HG03060 (cell line): ENCODE results near the gene STIM1.
A peak's percentile ranks its signal among the peaks of the same experiment; 100 is the strongest.
"Not testable (repeated sequence)": the region's sequence is repeated elsewhere in the genome, so short reads cannot be mapped to it uniquely, and the experiment has no call there.

Experiments used
- ATAC-seq: cut with Tn5 transposase; IDR thresholded peaks from one replicate; pipeline ENCODE4 v1.9.1; 2021; ENCODE audit warnings: low read depth, moderate number of reproducible peaks; ENCODE audit not compliant: unreplicated experiment

The STIM1 gene

GRCh38 chr11:3853899-3854659 is 1.4 kb upstream of the STIM1 start:
- peak; percentile 34 for ATAC-seq

DNA sequence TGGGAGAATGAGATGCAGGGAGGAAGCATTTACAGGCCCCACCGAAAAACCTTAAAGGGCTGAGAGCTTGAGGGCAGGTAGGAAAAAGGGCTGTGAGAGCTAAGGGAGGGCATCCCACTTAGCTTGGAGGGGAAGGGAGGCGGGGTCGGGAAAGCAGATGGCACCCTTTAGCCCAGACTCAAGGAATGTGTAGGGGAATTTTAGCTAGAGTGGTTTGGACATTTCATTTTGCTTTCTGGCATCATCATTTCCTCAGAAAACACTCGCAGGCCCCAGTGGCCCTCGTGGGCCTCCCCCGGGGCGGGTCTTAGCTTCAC is 846 bp upstream of the STIM1 start:
- ATAC-seq = no peak

- no peak for ATAC-seq
Measured at GRCh38 chr11:3855808-3856491, 486 bp downstream of the STIM1 start.

- no peak for ATAC-seq
Measured at GRCh38 chr11:3856856-3857553, 1.5 kb downstream of the STIM1 start.

GRCh38 chr11:3857628-3858027 is 2.2 kb downstream of the STIM1 start:
- no peak for ATAC-seq

DNA sequence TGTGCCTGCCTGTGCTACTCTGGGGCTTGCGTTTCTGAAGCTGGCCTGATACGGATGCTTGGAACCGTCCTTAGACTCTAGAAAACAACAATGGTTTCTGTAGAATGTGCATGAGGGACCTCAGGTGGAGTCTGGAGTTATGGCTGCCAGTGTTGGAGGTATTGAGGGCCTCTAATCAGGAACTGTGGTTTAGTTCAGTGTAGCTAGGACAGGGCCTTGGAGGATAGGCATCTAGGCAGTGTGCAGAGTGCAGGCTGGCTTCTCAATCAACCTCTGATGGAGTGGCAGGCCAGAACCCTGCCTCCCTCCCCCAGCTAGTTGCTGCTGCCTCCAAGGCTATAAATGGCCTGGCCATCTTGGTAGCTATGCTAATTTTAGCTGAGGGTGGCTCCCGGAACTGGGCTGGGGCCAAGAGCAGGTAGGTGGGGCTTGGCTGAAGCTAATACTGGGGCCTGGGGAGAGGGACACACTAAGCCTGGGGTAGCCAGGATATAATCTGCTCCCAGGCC is 4.0 kb downstream of the STIM1 start:
- no peak for ATAC-seq

DNA sequence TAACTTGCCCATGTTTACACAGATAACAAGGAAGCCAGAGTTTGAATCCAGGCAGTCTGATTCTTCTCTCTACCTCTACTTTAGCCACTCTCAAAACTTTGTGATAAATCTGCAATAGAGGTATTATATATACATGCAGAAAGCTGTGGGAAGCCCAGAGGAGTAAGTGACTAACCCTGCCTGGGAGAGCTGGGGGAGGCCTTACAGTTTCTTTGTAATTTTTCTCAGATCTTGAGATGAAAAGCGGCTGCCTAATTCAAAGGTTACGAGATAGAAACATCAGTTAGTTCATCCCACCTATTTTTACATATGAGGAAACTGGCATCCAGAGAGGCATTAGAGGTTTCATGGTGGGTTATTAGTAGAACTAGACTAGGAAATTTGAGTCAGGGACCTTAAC is 4.9 kb downstream of the STIM1 start:
- ATAC-seq = no peak

GRCh38 chr11:3860898-3861393 is 5.5 kb downstream of the STIM1 start:
- ATAC-seq = not testable (repeated sequence)

DNA sequence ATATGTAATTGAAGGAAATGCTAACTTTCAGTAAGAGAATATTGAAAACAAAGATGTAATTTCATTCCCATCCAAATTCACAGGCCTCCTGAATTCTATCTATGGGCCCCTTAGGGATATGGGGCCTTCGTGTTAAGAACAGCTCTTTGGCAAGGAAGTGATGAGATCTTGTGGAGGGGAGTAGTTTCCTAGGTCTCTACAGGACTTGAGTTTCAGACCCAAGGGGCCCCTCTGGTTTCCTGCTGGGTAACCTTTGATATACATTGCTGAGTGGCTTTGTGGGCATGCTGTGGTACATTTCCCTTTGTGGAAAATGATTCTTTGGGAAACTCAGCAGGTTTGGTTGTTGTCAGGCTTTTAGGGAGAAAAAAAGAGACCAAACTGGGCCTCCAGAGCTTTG is 6.2 kb downstream of the STIM1 start:
- no peak for ATAC-seq

- no peak for ATAC-seq
Measured at GRCh38 chr11:3865388-3866193, 10.1 kb downstream of the STIM1 start.

GRCh38 chr11:3866206-3866605 is 10.7 kb downstream of the STIM1 start:
- ATAC-seq = no peak

- no peak for ATAC-seq
Measured at GRCh38 chr11:3866836-3867208, 11.4 kb downstream of the STIM1 start.

DNA sequence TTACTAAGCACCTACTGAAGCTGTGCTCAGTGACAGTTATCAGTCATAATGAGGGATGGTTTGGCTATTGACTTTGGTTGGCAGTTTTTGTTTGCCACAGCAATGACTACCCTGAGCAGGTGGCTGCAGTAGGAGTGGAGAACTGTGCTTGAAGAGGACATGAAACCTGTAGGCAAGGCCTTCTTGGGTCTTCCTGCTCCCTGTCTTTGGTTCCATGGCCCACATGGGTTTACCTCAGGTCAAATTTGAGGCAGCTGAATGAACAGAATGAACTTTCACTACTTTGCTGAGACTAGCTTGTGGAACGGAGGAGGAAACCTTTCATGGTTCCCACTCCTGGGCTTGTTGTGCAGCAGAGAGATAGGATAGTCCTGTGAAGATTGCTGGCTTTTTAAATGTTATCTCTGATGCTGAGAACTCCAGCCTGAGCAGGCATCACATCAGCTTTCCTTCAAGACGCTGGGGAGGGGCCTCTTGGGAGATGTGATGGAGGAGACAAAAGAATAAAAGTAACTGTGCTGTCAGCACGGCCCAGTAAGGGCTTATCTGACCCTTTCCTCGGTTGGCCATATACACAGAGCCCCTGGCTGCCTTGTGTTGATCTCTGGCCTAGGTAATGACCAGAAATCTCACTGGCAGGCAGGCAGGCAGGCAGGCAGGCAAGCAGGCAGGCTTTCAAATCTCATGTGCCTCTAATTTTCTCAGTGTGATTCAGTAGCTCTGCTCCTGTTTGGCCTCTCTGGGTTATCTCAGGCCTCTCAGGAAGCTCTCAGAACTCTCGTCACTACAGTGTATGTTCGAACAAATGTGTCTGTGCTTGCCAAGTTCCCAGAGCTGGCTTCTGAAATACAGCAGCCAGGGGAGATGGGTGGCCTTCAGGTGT is 12.0 kb downstream of the STIM1 start:
- peak; percentile 32 for ATAC-seq

- no peak for ATAC-seq
Measured at GRCh38 chr11:3873712-3874349, 18.4 kb downstream of the STIM1 start.

DNA sequence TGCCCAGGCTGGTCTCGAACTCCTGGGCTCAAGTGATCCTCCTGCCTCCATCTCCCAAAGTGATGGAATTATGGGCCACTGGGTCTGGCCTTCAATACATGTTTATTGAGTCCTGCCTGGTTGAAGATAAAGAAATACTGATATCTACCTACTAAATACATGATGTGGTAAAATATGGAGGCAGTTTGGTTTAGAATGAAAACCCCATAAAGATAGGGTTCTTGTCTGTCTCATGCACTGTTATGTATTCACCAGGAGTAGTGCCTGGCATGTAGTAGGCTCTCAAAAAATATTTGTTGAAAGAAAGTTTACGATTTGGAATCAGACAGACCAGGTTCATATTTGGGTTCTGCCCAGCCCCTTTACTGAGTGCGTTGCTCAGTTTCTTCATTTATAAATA is 21.1 kb downstream of the STIM1 start:
- no peak for ATAC-seq

DNA sequence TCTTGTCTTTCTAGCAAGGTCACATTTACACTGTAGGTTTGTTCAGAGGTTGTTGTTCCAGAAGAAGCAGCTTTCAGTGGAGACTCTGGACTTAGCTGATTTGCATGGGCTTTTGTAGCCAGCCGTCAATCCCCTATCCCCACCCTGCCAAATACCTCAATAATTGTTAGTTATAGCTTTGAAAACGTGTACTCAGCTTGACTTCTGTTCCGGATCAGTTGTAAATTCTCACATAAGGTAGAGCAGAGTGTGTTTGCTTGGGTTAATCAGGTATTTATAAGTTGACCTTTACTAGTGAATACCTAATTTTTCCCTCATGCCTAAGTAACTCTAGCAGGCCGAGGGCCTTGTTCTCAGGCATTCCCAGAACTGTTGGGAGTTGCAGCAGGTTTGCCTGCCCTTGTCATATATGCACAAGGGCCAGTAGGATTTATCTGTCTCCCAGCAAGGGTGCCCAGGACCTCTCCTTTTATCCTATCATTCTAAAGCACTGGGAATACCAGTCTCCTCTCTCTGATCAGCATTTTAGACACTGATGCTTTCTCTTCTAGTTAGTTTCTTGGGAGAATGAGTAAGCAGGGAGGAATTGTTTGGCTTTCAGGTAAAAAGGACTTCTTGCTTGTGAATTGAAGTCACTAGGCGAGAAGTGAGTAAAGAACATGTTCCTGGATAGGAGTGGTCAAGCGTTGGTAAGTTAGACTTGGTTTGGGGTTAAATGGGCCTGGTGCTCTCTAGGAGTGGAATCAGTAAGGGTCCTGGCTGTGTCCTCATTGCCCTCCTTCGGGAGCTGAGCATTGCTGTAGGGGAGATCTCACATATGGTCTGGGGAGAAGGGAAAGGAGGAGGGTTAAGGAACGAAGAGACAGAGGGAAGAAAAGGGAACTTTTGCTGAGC is 22.1 kb downstream of the STIM1 start:
- ATAC-seq = no peak

GRCh38 chr11:3878258-3878584 is 22.8 kb downstream of the STIM1 start:
- no peak for ATAC-seq

GRCh38 chr11:3879216-3879966 is 23.9 kb downstream of the STIM1 start:
- ATAC-seq = peak; percentile 21
